DMS153 treated with DMSO at 0.1 percent for 48 hours (cell line): ENCODE results near the gene GCFC2.

ENCODE experiments used
- DNase-seq: peaks from one replicate; lab custom pipeline; 2025; ENCODE audit not compliant: unreplicated experiment; lab: John Stamatoyannopoulos, UW

Gene GCFC2

GRCh38 chr2:75632091-75632701, 78.5 kb downstream of the GCFC2 start:
- DNase-seq, result no peak

GRCh38 chr2:75627902-75628504, 82.7 kb downstream of the GCFC2 start:
- DNase-seq, result peak; percentile 65

GRCh38 chr2:75622929-75623328, 87.8 kb downstream of the GCFC2 start:
- no peak for DNase-seq

GRCh38 chr2:75622500-75622899, 88.2 kb downstream of the GCFC2 start:
- DNase-seq, result no peak

- no peak for DNase-seq
Observed at GRCh38 chr2:75621228-75621627, 89.5 kb downstream of the GCFC2 start.

GRCh38 chr2:75619956-75620740, 90.6 kb downstream of the GCFC2 start:
- no peak for DNase-seq

GRCh38 chr2:75616933-75617332, 93.8 kb downstream of the GCFC2 start:
- no peak for DNase-seq

GRCh38 chr2:75616406-75616805, 94.3 kb downstream of the GCFC2 start:
- DNase-seq, result no peak

GRCh38 chr2:75614162-75614651, 96.5 kb downstream of the GCFC2 start:
- no peak for DNase-seq

- DNase-seq, result no peak
Observed at GRCh38 chr2:75612862-75613243, 97.9 kb downstream of the GCFC2 start.
